VCaP (cell line): ENCODE results near the gene TIMMDC1.

Experiments used
- H3K27ac ChIP-seq: fragments of 450-650 bp; 2 replicates; pipeline ENCODE4 v1.5.1; 2017
- TF ChIP-seq, protein P1 (sequence below): fragments of 450-650 bp; conservative IDR thresholded peaks from 2 replicates; pipeline ENCODE4 v1.5.1; 2017; ENCODE audit warnings: mild to moderate bottlenecking, moderate library complexity

The TIMMDC1 gene

DNA sequence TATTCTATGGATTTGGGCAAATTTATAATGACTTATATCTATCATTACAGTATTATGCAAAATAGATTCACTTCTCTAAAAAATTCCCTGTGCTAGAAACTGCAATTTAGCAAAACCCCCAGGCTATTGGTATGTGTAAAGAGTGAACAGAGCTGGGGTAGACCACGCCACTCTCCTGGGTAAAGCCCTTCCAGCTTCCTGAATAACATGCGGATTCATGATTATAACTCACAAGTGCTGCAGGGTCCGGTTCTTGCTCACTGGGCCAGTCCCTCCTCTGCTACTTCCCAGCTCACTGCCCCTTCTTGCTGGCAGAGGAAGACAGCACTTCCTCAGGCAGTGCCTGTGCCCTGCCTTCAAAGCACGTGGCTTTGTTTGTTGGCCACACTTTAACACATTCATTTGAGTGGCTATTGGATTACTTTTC lies 57.0 kb downstream of the TIMMDC1 start:
- TF ChIP-seq, protein P1, sequence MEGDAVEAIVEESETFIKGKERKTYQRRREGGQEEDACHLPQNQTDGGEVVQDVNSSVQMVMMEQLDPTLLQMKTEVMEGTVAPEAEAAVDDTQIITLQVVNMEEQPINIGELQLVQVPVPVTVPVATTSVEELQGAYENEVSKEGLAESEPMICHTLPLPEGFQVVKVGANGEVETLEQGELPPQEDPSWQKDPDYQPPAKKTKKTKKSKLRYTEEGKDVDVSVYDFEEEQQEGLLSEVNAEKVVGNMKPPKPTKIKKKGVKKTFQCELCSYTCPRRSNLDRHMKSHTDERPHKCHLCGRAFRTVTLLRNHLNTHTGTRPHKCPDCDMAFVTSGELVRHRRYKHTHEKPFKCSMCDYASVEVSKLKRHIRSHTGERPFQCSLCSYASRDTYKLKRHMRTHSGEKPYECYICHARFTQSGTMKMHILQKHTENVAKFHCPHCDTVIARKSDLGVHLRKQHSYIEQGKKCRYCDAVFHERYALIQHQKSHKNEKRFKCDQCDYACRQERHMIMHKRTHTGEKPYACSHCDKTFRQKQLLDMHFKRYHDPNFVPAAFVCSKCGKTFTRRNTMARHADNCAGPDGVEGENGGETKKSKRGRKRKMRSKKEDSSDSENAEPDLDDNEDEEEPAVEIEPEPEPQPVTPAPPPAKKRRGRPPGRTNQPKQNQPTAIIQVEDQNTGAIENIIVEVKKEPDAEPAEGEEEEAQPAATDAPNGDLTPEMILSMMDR = no peak
- H3K27ac ChIP-seq = no peak overlapping the region; the same call in 1 of the 2 replicates

DNA sequence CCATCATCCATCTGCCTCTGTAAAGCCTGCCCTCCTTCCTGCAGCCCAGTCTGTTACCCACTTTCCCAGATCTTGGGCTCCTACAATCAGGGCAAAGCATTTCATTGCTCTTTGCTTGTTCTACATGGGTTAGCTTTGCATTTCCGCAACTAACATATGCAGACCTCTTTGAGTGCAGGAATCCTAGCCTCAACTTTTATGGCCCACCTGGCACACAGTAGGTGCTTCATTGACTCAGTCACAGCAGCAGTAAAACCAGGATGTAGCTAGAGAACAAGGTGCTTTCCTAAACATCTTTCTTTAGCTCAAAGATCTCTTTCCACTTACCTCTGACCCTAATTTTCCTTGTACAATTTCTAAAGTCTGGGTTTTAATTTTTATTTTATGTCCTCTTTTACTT lies 57.6 kb downstream of the TIMMDC1 start:
- TF ChIP-seq, protein P1 = no peak
- no peak overlapping the region; the same call in 1 of the 2 replicates for H3K27ac ChIP-seq

- no peak overlapping the region for H3K27ac ChIP-seq
- TF ChIP-seq, protein P1 = no peak
Observed at GRCh38 chr3:119557192-119557876, 59.0 kb downstream of the TIMMDC1 start.

DNA sequence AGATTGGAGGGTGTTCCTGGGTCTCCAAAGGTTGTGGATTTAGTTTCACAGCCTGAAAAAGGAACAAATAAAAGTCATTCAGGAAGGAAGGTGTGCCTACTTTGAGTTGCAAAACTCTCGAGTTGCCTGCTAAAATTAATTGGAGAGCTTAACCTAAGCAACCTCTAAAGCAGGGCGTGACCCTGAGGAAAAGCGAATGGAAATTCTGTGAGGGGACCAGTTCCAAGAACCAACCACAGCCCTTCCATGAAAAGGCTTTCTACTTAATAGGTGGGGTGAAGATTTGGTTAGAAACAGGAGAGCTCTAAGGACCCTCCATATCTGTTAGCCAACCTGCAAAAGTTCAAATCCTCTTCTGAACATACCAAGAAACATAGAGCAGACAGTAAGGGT lies 59.5 kb downstream of the TIMMDC1 start:
- TF ChIP-seq, protein P1 = no peak

DNA sequence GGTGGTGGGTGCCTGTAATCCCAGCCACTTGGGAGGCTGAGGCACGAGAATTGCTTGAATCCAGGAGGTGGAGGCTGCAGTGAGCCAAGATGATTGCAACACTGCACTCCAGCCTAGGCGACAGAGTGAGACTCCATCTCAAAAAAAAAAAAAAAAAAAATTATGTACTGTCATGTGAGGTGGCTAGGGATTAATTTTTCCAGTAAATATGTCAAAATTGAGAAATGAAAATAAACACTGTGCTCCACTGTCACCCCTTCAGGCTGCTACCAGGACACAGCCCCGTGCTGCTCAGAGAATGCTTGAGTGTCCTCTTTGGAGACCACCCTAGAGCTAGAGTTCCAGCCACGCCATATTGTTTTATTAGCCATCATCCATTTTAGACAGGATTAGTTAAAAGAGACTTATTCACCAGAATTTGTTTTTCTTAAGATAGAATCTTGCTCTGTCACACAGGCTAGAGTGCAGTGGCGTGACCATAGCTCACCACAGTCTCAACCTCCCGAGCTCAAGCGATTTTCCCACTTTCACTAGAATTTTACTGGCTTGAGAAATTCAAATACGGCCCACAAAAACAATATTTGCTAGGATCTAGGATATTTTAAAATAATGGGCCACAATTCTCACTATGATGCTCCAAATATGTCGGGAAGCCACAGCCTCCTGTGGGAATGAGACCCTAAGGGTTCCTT lies 60.4 kb downstream of the TIMMDC1 start:
- TF ChIP-seq, protein P1 = no peak
- H3K27ac ChIP-seq = no peak overlapping the region

More for the DNA sequence above, 59.5 kb downstream of the TIMMDC1 start:
- H3K27ac ChIP-seq = no peak overlapping the region

- H3K27ac ChIP-seq = no peak within 1 kb of the TSS
Observed at GRCh38 chr3:119559441-119559963, 61.2 kb downstream of the TIMMDC1 start, which contains the start of gene CD80. CD80 (minus strand) TSS chr3:119559614; CDS start chr3:119557728, 1,886 bp downstream.

GRCh38 chr3:119560160-119560559 lies 61.8 kb downstream of the TIMMDC1 start:
- TF ChIP-seq, protein P1 = no peak
- H3K27ac ChIP-seq = no peak overlapping the region

More at GRCh38 chr3:119559441-119559963, 61.2 kb downstream of the TIMMDC1 start, which contains the start of gene CD80:
- TF ChIP-seq, protein P1 = peak; percentile 71
